Measurements from ENCODE around the gene FAAP100.
"Not testable (repeated sequence)": the region's sequence is repeated elsewhere in the genome, so short reads cannot be mapped to it uniquely, and the experiment has no call there.

The FAAP100 gene

DNA sequence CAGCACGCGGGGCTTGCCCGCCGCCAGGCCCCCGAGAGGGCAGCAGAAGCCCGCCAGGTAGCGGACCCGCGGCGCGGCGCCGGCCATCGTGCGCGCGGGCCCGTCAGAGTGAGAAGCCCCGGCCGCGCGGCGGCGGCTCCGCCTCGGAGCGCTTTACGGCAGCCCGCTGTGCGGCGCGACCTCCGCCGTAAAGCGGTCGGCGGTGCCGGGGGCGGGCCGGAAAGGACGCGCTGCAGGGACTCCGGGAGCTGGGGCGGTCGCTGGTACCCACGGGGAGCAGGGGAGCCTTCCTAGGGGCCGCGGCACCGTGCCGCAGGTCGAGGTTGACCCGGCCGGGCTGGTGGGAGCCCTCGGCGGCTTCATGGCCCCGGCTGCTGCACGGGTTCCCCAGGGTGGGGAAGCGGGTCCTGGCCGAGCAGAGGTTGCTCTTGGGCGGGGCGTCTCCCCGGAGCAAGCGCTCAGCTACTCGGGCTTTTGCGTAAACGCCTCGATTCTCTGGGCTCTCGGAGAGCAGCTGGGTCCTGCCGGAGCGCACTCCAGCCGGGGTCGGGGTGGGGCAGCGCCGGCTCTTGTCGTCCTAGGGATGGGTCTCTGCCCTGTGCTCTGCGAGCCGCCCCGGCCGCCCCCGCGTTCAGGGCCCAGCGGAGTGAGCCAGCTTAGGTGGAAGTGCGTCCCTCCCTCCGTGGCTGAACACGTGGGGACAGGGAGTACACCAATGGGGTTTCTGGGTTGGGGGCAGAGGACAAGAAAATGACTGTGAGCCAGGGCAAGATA is at the start of gene FAAP100:
Gene FAAP100 (minus strand): TSS at position 110 of the 774 bp plus-strand sequence. CDS start 23 bp downstream, at position 87.
- peak in 48 of 51 donors; percentile 37 to 91 (median 66) for DNase-seq

DNA sequence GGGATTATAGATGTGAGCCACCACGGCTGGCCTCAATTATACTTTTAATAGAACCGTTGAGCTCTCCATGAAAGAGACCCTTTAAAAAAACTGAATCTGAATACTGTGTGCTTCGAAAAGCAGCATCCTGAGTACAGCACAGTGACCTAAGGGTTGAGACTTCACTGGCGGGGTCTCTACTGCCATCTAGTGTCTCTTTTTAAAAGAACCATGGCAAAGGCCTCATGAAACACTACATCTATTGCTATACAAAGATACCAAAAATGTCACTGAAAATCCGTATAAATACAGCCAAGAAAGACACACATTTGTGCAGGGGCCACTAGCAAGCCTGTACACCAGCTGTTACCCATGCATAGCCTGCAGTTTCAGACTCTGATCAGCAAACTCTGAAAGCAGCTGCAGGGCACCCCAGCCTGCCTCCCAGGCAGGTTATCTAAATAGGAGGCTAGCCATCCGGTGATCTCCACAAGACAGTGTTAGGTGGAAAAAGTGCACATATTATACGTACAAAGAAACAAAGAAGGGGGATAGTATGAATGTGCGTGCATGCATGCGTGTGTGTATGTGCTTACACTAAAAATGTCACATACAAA is 49.5 kb upstream of the FAAP100 start:
- peak in 15 of 51 donors; percentile 3 to 60 (median 15) for DNase-seq

DNA sequence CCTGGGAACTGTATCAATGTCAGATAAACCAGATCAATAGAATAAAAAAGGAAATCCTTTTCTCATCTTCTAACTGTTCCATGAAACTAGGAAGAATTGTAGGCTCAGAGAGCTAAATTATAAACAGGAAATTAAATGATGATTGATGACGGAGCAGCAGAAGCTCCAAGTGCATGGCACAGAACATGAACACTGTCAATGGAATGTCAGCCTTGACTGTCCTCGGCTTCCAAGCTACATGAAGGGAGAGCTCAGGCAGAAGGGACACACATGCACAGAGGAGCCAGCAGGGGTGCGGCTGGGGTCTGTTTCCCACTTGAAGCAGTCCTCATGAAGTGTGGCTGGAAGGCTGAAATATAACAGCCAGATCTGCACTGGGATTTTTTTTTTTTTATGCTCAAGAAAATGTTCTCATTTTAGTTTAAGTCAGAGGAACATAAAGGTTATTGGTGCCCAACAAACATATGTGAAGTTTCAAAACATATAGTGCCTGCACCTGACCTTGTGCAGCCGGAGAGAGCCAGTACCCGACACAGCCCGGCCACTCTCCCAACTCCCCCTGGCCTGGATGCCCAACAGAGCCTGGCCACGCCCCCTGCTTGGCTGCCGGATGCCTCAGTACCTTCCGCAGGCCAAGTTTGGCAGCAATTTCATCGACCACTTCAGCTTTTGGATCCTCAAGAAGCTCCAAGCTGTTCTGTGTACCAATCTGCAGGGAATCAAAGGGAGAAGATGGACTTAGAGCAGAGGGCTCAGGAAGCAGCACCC is 47.8 kb upstream of the FAAP100 start:
- peak in 1 of 51 donors; percentile 31 for DNase-seq

GRCh38 chr17:81593105-81593871 is 41.1 kb upstream of the FAAP100 start:
- DNase-seq, result no peak

DNA sequence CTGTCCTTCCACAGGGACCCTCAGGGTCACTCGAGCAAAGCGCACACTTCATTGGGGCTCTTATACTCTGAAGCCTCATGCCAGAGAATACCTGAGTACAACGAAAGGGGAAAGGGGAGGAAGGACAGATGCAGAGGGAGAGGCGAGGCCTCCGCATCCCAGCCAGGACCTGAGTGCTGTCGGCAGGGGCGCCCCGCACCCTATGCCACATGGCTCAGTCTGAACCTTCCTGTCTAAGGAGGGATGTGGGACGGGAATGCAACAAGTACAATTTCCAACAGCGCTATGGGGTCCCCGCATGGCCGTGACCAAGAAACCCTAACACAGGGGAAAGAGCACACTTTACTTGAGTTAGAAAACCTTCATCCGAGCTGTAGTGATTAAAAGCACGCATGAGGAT is 39.8 kb upstream of the FAAP100 start:
- DNase-seq, result no peak

DNA sequence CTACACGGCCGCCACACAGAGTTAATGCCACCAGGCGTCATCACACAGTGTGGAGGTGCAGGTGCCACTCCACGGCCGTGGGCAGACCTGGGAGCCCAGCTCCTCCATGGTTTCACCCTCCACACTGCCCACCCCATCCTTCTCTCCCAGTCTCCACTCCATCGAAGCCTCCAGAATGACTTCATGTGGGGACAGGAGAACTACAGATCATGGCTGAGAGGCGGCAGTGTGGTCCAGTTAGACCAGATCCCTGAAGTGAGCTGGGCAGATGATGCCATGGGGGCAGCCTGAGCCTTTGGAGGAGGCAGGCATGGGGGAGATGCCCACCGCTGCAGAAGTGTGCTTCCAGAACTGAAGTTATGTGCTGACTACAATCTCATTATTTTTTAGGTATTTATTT is 38.0 kb upstream of the FAAP100 start:
- DNase-seq, result peak in 1 of 51 donors; percentile 31

DNA sequence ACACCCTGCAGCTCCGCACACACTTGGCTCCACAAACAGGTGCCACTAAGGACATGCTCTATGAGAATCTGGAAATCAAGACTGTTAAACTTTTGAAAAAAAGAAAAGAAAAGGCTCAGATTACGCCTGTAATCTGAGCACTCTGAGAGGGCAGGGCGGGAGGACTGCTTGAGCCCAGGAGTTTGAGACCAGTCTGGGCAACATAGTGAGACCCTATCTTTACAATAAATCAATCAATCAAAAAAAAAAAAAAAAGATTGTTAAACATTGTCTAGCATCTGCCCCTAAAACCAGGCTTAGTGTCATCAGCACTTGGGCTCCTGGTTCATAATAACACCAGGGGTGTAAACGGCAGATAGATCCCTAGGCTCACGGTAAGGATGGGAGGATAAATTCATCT is 37.5 kb upstream of the FAAP100 start:
- DNase-seq, result no peak

GRCh38 chr17:81586096-81586495 is 33.9 kb upstream of the FAAP100 start:
- DNase-seq, result no peak

- DNase-seq, result not testable (repeated sequence)
Observed at GRCh38 chr17:81584771-81585170, 32.6 kb upstream of the FAAP100 start.

DNA sequence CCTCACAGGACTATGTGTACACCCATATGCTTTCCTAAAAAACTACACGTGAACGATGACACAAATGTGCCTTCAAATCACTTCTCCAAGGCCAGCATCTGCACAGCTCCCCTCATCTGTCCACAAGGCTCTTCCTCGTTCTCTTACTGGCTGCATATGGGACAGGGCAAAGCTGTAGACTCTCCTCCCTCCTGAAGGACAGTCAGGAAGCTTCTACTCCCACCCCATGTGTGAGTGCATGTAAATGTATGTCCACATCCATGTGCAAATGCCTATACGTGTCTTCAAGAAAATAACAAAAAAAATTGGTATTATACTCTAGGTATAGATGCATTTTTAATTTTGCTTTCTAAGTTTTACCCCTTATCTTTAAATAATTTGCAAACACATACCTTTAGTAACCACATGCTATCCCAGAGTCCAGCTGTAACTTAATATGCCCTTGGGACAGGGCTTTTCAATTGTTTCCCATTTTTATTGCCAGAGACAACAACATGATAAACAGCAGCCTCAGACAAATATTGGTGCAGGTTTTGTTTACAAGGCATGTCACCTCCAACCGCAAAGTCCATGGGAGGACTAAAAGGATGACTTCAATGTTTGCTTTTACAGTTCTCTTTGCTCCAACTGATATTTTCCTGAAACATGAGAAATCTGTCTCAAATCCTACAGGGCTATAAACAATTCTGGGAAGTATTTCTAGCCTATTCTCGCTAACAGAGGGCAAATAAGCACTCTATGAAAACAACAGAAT is 31.6 kb upstream of the FAAP100 start:
- DNase-seq, result no peak

GRCh38 chr17:81582749-81583148 is 30.6 kb upstream of the FAAP100 start:
- DNase-seq, result no peak

DNA sequence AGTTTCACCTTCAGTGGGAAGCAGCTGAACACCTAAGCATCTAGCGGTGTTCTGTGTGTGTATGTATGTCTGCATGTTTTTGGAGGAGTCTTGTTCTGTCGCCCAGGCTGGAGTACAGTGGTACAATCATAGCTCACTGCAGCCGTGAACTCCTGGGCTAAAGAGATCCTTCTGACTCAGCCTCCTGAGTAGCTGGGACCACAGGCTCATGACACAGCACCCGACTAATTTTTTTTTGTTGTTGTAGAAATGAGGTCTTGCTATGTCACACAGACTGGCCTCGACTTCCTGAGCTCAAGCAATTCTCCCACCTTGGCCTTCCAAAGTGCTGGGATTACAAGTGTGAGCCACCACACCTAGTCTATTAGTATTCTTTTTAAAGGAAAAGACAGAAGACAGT is 30.2 kb upstream of the FAAP100 start:
- DNase-seq, result no peak

GRCh38 chr17:81581758-81582157 is 29.6 kb upstream of the FAAP100 start:
- DNase-seq, result no peak

DNA sequence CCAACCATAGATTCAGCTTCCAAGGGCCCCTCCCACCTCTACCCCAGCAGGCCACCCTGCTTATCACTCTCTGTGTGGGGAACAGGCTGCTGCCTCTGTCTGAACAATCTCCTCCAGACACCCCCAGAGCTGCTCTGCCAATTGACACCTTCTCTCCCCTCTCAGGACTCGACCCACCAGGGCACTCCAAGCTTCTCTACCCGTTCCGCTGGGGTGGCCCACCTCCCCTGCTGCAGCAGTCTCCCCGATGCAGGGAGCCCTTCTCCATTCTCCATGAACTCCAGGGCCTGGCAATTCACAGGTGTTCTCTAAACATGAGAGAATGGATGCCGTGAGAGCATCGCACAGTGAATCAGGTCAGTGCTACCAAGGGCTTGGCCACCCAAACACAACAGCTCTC is 28.3 kb upstream of the FAAP100 start:
- DNase-seq, result no peak

GRCh38 chr17:81579821-81580321 is 27.7 kb upstream of the FAAP100 start:
- peak in 1 of 51 donors; percentile 32 for DNase-seq

- DNase-seq, result no peak
Observed at GRCh38 chr17:81579298-81579697, 27.1 kb upstream of the FAAP100 start.

- no peak for DNase-seq
Observed at GRCh38 chr17:81578561-81579225, 26.5 kb upstream of the FAAP100 start.

DNA sequence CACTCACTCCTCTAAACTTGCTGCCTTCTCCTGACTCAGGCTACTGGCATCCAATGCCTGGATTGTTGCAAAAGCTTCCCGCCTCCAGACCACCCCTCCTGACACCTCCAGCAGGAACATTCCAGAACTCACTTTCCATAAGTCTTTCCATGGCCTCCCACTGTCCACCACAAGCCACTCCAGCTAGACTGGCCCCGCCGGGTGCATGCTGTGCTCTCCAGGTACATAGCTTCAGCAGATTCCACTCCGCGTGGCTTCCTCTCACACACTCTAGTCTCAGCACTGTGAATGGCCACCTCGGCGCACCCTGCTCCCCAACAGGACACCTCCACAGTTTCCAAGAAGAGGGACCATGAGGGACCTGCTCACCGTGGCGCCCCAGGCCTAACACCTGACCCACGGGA is 25.9 kb upstream of the FAAP100 start:
- DNase-seq, result no peak

DNA sequence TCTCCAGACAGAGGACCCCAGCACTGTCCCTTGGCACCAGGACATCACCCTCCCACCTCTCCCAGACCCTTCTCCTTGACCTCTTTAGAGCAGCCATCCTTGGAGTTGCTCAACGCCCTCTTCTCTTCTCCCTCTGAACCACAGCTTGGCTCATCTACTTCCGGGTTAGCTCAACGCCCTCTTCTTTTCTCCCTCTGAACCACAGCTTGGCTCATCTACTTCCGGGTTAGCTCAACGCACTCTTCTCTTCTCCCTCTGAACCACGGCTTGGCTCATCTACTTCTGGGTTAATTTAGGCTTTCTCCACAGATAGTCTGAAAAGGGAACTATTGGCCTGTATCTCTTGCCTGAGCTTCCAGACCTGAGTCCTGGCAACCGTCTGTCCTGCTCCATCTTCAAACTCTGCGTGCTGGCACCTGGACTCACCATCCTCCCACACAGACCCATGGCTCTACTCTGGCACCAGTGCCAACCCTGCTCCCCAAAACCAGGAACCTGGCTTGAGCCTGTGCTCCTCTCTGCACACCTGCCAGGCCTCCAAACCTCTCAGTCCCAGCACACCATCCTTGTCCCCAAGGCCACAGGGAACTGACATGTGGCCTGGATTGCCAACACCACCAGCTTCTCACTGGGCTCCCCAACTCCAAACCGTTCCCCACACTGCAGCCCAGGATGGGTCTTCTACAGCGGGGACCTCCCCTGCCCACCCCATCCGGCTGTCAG is 25.3 kb upstream of the FAAP100 start:
- no peak for DNase-seq
